Lower leg skin (tissue), 4 donors: ENCODE data around the gene BAHCC1. TPM values are rescaled to one million over a fixed set of nuclear protein-coding genes. Genes with fewer than 3 reads are reported as not detected.
A peak's percentile ranks its signal among the peaks of the same experiment; 100 is the strongest.
"Not testable (repeated sequence)": the region's sequence is repeated elsewhere in the genome, so short reads cannot be mapped to it uniquely, and the experiment has no call there.

Experiments
- DNase-seq, 2 donors: peaks; one replicate each; pipeline ENCODE4 v3.0.0-alpha.2; 2019; ENCODE audit warnings: low spot score in 2 of 2
- H3K4me3 ChIP-seq: fragments of 200-600 bp; sonication (generic); 2 replicates; pipeline ENCODE4 v1.5.1; 2017; ENCODE audit warnings: mild to moderate bottlenecking, low read depth; ENCODE audit not compliant: poor library complexity, severe bottlenecking
- CTCF ChIP-seq, 3 donors: fragments of 450-650 bp; IDR thresholded peaks; one replicate each; pipeline ENCODE4 v1.5.1; 2016; ENCODE audit warnings: antibody characterized with exemption in 3 of 3, mild to moderate bottlenecking in 3 of 3, moderate library complexity in 2 of 3
- POLR2A ChIP-seq, 2 donors: fragments of 450-650 bp; IDR thresholded peaks; one replicate each; pipeline ENCODE4 v1.6.1; 2016 to 2017; ENCODE audit warnings: antibody characterized with exemption in 2 of 2, mild to moderate bottlenecking in 1 of 2, moderate library complexity in 1 of 2
- WGBS, 2 donors: methylation state at CpG; one replicate each; pipeline ENCODE4 v1.1.5; 2018; 5-methylcytosine and 5-hydroxymethylcytosine counted together
- intact Hi-C: fragments of 100-400 bp; cut with DNase I; formaldehyde crosslinking; loops from one replicate; pipeline ENCODE4 v1.15.0; 2023; ENCODE audit warnings: low total_unique reads
- total RNA-seq, 4 donors: library from RNA; depleted of rRNA; stranded (reverse); fragments of >200 nt; gene quantifications; one replicate each; pipeline ENCODE4 v1.1.0, GENCODE V29; 2016

Gene BAHCC1
- total RNA-seq, 4 donors from 2014 or later, result 4.1 to 14.2 (median 10.0) TPM

GRCh38 chr17:81359218-81359617, 36.0 kb upstream of the BAHCC1 start:
- intact Hi-C loops, result no loop called here
- H3K4me3 ChIP-seq, result no peak overlapping the region
- no peak for DNase-seq
- no peak for TF ChIP-seq POLR2A (IDR thresholded peaks at IDR 0.05)
- 74 to 75% methylated on average over 8 of the region's 8 CpGs for WGBS, 2 donors

- DNase-seq, H3K4me3 ChIP-seq, intact Hi-C loops: not testable (repeated sequence)
- 57 to 66% methylated on average over 7 of the region's 7 CpGs for WGBS, 2 donors
These were observed 33.3 kb upstream of the BAHCC1 start for GRCh38 chr17:81362001-81362400.

- 65% methylated on average over 24 of the region's 26 CpGs for WGBS, 2 donors
- TF ChIP-seq CTCF (IDR thresholded peaks at IDR 0.05), result no peak
- H3K4me3 ChIP-seq, result no peak overlapping the region
- DNase-seq, result no peak
- intact Hi-C loops, result no loop called here
These were observed 30.7 kb upstream of the BAHCC1 start for GRCh38 chr17:81364278-81365147.

- intact Hi-C loops, result no loop called here
- H3K4me3 ChIP-seq, result no peak overlapping the region
- TF ChIP-seq POLR2A (IDR thresholded peaks at IDR 0.05), result no peak
- TF ChIP-seq CTCF (IDR thresholded peaks at IDR 0.05), result no peak
- 16 to 45% methylated on average over 6 to 22 of the region's 22 CpGs for WGBS, 2 donors
- peak in 1 of 2 donors; percentile 92 for DNase-seq
These were observed 30.1 kb upstream of the BAHCC1 start for GRCh38 chr17:81365148-81365600.

DNA sequence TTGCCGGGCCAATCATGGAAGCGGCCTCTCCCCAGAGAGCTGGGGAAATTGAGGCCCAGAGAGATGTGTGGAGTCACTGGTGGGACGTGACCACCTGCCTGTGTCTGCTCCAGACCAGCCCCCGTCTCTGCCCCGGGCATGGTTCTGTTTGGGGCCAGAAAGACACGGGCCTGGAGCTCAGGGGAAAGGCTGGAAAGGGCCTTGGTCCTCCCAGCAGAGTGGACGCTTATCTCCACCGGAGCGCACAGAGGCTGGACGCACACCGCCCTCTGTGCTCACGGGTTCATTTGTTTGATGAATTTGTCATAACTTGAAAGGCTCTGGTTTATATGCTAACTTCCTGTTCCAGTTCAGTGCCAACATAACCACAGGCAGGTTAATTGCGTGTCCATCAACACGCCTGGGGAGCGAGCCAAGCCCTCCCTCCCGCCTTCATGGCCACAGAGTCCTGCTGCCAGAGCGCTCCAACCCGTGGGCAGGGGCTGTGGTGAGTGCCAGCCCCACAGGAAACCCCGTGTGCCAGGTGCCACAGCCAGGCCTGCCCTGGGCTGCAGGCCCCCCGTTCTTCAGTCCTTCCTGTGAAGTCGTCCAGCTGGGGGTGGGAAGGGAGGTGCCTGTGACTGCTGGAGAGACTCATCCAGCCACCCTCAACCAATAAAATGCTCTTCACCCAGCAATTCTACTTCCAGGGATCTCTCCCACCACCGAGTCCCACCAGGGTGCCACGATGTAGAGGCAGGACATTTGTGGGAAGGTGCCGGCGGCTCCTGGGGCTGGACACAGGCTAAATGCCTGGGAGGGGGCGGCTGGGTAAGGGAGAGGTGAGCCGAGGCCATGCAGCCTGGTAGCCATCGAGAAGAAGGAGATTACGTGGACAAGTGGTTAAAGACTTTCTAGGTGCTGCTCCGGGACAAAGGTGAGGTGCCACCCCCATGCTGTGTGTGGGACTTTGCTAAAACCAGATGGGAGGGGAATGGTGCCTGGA, 29.4 kb upstream of the BAHCC1 start:
- no peak for DNase-seq
- H3K4me3 ChIP-seq, result no peak overlapping the region
- intact Hi-C loops, result no loop called here
- WGBS, 2 donors, result 32 to 42% methylated on average over 30 of the region's 30 CpGs
- TF ChIP-seq CTCF (IDR thresholded peaks at IDR 0.05) (no peak), POLR2A (IDR thresholded peaks at IDR 0.05) (no peak)

- 95 to 98% methylated on average over 11 of the region's 11 CpGs for WGBS, 2 donors
- intact Hi-C loops, result no loop called here
- TF ChIP-seq CTCF (IDR thresholded peaks at IDR 0.05), result no peak
- no peak for TF ChIP-seq POLR2A (IDR thresholded peaks at IDR 0.05)
- DNase-seq, result no peak
- no peak overlapping the region for H3K4me3 ChIP-seq
These were observed 28.6 kb upstream of the BAHCC1 start for GRCh38 chr17:81366648-81367047.
